Measurements from ENCODE around the gene SCAF1. TPM values are rescaled to one million over a fixed set of nuclear protein-coding genes. Genes with fewer than 3 reads are reported as not detected.

Gene SCAF1
- total and polyA plus RNA-seq, 2 of the 13 experiments (the other 11 are each of a cell fraction or from before 2014, with no cell fraction given): 3.3 to 6.1 TPM

DNA sequence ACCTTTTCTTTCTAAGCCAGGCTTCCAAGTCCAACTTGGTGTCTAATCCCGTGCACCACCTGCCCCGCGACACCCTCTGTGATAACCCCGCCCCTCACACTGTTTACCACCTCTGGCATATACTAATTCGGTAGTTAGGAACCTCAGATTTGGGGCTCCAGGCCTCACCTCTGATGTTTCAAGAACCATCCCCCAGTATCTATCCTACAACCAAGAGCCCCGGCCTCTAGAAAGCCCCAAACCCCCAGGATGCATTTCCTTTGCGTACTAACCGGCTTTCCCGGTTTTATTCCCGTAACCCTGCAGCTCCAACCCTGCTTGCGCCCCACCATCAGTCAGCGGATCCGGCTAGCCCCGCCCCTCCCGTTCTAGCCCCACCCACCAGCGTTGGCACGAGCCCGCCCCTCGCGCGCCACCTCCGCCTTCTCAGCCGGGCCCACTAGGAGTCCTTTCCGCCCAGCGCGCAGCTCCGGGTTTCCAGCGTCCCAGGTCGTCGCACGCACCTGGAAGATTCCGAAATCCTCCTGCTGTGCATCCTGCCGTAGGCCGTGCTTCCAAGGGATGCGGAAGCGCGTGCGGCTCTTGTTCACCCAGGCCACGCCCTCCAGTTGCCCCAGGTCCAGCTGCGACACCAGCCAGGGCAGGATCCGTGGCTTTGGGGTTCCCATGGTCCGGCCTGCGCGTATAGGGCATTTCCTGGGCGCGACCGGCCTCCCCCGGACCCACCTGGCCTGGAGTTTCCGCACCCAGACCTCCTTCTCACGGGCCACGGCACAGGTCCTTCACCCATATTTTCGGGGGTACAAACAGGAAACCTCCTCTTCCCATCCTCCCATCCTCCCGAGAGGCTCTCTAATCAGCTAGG, 22.4 kb downstream of the SCAF1 start (continued):
- TF ChIP-seq BCL6 (CRISPR knock-in tag; IDR thresholded peaks at IDR 0.05) (0 out of 2 replicates have a peak, but pooled peaks have one; percentile 20), HNRNPUL1 (IDR thresholded peaks at IDR 0.05; ENCODE audit: low read depth, low read length) (no peak), GFI1 (CRISPR knock-in tag; IDR thresholded peaks at IDR 0.05; ENCODE audit: borderline replicate concordance) (no peak), CBX5 (CRISPR knock-in tag; IDR thresholded peaks at IDR 0.05; ENCODE audit: borderline replicate concordance) (0 out of 2 replicates have a peak, but pooled peaks have one; percentile 42), SAFB2 (CRISPR knock-in tag; IDR thresholded peaks at IDR 0.05; ENCODE audit: borderline replicate concordance, low read depth) (no peak), TBX3 (IDR thresholded peaks at IDR 0.05; ENCODE audit: borderline replicate concordance) (0 out of 2 replicates have a peak, but pooled peaks have one; percentile 7), POLR2G (IDR thresholded peaks at IDR 0.05; ENCODE audit: low read depth, low read length) (peak; percentile 79), GABPA (IDR thresholded peaks at IDR 0.05; ENCODE audit: low read depth, low read length) (no peak; the same call in 1 of the 2 replicates), GABPA (CRISPR knock-in tag; IDR thresholded peaks at IDR 0.05; ENCODE audit: low read depth) (peak; percentile 43; the same call in 1 of the 2 replicates), ZNF883 (CRISPR knock-in tag; IDR thresholded peaks at IDR 0.05; ENCODE audit: not compliant biosample characterization) (peak; percentile 34), MED13 (CRISPR knock-in tag; IDR thresholded peaks at IDR 0.05) (no peak; the same call in 1 of the 2 replicates), ZNF281 (CRISPR knock-in tag; IDR thresholded peaks at IDR 0.05; ENCODE audit: borderline replicate concordance) (no peak), MEIS2 (CRISPR knock-in tag; IDR thresholded peaks at IDR 0.05) (peak; percentile 50; the same call in 1 of the 2 replicates), MIER3 (CRISPR knock-in tag; IDR thresholded peaks at IDR 0.05; ENCODE audit: borderline replicate concordance) (no peak)
- TF ChIP-seq, protein P1, sequence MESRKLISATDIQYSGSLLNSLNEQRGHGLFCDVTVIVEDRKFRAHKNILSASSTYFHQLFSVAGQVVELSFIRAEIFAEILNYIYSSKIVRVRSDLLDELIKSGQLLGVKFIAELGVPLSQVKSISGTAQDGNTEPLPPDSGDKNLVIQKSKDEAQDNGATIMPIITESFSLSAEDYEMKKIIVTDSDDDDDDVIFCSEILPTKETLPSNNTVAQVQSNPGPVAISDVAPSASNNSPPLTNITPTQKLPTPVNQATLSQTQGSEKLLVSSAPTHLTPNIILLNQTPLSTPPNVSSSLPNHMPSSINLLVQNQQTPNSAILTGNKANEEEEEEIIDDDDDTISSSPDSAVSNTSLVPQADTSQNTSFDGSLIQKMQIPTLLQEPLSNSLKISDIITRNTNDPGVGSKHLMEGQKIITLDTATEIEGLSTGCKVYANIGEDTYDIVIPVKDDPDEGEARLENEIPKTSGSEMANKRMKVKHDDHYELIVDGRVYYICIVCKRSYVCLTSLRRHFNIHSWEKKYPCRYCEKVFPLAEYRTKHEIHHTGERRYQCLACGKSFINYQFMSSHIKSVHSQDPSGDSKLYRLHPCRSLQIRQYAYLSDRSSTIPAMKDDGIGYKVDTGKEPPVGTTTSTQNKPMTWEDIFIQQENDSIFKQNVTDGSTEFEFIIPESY (CRISPR knock-in tag; IDR thresholded peaks at IDR 0.05): 0 out of 2 replicates have a peak, but pooled peaks have one; percentile 40
- TF ChIP-seq, protein P2, sequence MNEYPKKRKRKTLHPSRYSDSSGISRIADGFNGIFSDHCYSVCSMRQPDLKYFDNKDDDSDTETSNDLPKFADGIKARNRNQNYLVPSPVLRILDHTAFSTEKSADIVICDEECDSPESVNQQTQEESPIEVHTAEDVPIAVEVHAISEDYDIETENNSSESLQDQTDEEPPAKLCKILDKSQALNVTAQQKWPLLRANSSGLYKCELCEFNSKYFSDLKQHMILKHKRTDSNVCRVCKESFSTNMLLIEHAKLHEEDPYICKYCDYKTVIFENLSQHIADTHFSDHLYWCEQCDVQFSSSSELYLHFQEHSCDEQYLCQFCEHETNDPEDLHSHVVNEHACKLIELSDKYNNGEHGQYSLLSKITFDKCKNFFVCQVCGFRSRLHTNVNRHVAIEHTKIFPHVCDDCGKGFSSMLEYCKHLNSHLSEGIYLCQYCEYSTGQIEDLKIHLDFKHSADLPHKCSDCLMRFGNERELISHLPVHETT (CRISPR knock-in tag; conservative IDR thresholded peaks at IDR 0.05): peak; percentile 53; the same call in 1 of the 2 replicates
- TF ChIP-seq, protein P3, sequence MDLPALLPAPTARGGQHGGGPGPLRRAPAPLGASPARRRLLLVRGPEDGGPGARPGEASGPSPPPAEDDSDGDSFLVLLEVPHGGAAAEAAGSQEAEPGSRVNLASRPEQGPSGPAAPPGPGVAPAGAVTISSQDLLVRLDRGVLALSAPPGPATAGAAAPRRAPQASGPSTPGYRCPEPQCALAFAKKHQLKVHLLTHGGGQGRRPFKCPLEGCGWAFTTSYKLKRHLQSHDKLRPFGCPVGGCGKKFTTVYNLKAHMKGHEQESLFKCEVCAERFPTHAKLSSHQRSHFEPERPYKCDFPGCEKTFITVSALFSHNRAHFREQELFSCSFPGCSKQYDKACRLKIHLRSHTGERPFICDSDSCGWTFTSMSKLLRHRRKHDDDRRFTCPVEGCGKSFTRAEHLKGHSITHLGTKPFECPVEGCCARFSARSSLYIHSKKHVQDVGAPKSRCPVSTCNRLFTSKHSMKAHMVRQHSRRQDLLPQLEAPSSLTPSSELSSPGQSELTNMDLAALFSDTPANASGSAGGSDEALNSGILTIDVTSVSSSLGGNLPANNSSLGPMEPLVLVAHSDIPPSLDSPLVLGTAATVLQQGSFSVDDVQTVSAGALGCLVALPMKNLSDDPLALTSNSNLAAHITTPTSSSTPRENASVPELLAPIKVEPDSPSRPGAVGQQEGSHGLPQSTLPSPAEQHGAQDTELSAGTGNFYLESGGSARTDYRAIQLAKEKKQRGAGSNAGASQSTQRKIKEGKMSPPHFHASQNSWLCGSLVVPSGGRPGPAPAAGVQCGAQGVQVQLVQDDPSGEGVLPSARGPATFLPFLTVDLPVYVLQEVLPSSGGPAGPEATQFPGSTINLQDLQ (CRISPR knock-in tag; IDR thresholded peaks at IDR 0.05): no peak

All from HepG2 (cell line).